Upper lobe of left lung (tissue), 6 donors: ENCODE results near the gene METTL15. TPM values are rescaled to one million over a fixed set of nuclear protein-coding genes. Genes with fewer than 3 reads are reported as not detected.

ENCODE experiments used
- ATAC-seq, 2 donors: fragments of 200-7000 bp; cut with Tn5 transposase; one replicate each; pipeline ENCODE4 v1.9.1; 2022; ENCODE audit warnings: mild to moderate bottlenecking in 2 of 2, moderate library complexity in 2 of 2; ENCODE audit not compliant: low FRiP score in 2 of 2
- DNase-seq, 2 donors: peaks; one replicate each; pipeline ENCODE4 v3.0.0-alpha.2; 2019 to 2020
- H3K27ac ChIP-seq, 4 donors: fragments of 200-600 bp; sonication (generic); one replicate each; pipeline ENCODE4 v1.5.1; 2016 to 2019
- H3K27me3 ChIP-seq, 4 donors: fragments of 200-600 bp; sonication (generic); one replicate each; pipeline ENCODE4 v1.5.1; 2017 to 2019
- H3K36me3 ChIP-seq, 4 donors: fragments of 200-600 bp; sonication (generic); one replicate each; pipeline ENCODE4 v1.5.1; 2016 to 2019
- H3K4me1 ChIP-seq, 4 donors: fragments of 200-600 bp; sonication (generic); one replicate each; pipeline ENCODE4 v1.5.1; 2018 to 2019
- H3K4me3 ChIP-seq, 4 donors: fragments of 200-600 bp; sonication (generic); one replicate each; pipeline ENCODE4 v1.5.1; 2017 to 2019; ENCODE audit warnings: mild to moderate bottlenecking in 2 of 4, moderate library complexity in 1 of 4
- H3K9me3 ChIP-seq, 4 donors: fragments of 200-600 bp; sonication (generic); one replicate each; pipeline ENCODE4 v1.5.1; 2018 to 2019
- EP300 ChIP-seq, 4 donors: sonication (generic); formaldehyde crosslinking; IDR thresholded peaks; one replicate each; pipeline ENCODE4 v1.5.1; 2017; ENCODE audit warnings: antibody characterized with exemption in 4 of 4, control low read depth in 2 of 4
- POLR2A ChIP-seq, 4 donors: fragments of 450-650 bp; IDR thresholded peaks; one replicate each; pipeline ENCODE4 v1.5.1; 2016 to 2017; ENCODE audit warnings: antibody characterized with exemption in 4 of 4, mild to moderate bottlenecking in 2 of 4
- POLR2AphosphoS5 ChIP-seq, 2 donors: sonication (generic); formaldehyde crosslinking; IDR thresholded peaks; one replicate each; pipeline ENCODE4 v1.5.1; 2017; ENCODE audit warnings: antibody characterized with exemption in 2 of 2
- WGBS, 2 donors: methylation state at CpG; one replicate each; pipeline ENCODE4 v1.1.5; 2017 to 2018; 5-methylcytosine and 5-hydroxymethylcytosine counted together
- total RNA-seq, 6 donors: library from RNA; depleted of rRNA in 4 of 6; stranded (reverse); fragments of >200 nt in 4 of 6; gene quantifications; one replicate each; pipeline versions ENCODE4 v1.1.0 to v1.2.1, GENCODE V29; 2016 to 2021
- TF ChIP-seq, protein P1 (sequence below), 6 experiments: fragments of 450-650 bp in 4 of 6; fragments of 200-600 bp in 2 of 6; sonication (generic) in 2 of 6; IDR thresholded peaks; one replicate each; pipeline ENCODE4 v1.5.1; 2016 to 2019; ENCODE audit warnings: antibody characterized with exemption in 6 of 6
- donor health status: DM: no; HTN: no; CAD: no; lungs with moderate emphysema.
- donor health status: DM: no; HTN: yes; CAD: no; lungs with severe emphysema.

Gene METTL15
- total RNA-seq, 6 donors from 2014 or later = 3.0 to 24.1 (median 11.2) TPM

- H3K27me3 ChIP-seq = no peaks in the 10 kb centered on the region
- WGBS, 2 donors = 90 to 91% methylated on average over 2 of the region's 2 CpGs
Measured at GRCh38 chr11:28243061-28243460, 134.9 kb downstream of the METTL15 start.

GRCh38 chr11:28243581-28243980 lies 135.4 kb downstream of the METTL15 start:
- 84 to 87% methylated on average over 2 of the region's 2 CpGs for WGBS, 2 donors
- Histone ChIP-seq H3K9me3 (no peaks in the 10 kb centered on the region), H3K4me3 (no peak overlapping the region), H3K36me3 (no peaks in the 10 kb centered on the region), H3K27ac (no peak overlapping the region), H3K4me1 (no peaks in the 10 kb centered on the region), H3K27me3 (no peaks in the 10 kb centered on the region)
- DNase-seq = no peak
- ATAC-seq = no peak
- TF ChIP-seq POLR2A (IDR thresholded peaks at IDR 0.05) (no peak), EP300 (IDR thresholded peaks at IDR 0.05) (no peak), POLR2AphosphoS5 (IDR thresholded peaks at IDR 0.05) (no peak)
- TF ChIP-seq, protein P1, sequence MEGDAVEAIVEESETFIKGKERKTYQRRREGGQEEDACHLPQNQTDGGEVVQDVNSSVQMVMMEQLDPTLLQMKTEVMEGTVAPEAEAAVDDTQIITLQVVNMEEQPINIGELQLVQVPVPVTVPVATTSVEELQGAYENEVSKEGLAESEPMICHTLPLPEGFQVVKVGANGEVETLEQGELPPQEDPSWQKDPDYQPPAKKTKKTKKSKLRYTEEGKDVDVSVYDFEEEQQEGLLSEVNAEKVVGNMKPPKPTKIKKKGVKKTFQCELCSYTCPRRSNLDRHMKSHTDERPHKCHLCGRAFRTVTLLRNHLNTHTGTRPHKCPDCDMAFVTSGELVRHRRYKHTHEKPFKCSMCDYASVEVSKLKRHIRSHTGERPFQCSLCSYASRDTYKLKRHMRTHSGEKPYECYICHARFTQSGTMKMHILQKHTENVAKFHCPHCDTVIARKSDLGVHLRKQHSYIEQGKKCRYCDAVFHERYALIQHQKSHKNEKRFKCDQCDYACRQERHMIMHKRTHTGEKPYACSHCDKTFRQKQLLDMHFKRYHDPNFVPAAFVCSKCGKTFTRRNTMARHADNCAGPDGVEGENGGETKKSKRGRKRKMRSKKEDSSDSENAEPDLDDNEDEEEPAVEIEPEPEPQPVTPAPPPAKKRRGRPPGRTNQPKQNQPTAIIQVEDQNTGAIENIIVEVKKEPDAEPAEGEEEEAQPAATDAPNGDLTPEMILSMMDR (IDR thresholded peaks at IDR 0.05) = no peak

More at GRCh38 chr11:28243061-28243460, 134.9 kb downstream of the METTL15 start:
- Histone ChIP-seq H3K4me1 (no peaks in the 10 kb centered on the region), H3K27ac (no peak overlapping the region), H3K9me3 (no peaks in the 10 kb centered on the region), H3K4me3 (no peak overlapping the region), H3K36me3 (no peaks in the 10 kb centered on the region)
- no peak for DNase-seq
- no peak for TF ChIP-seq POLR2A (IDR thresholded peaks at IDR 0.05)
- TF ChIP-seq, protein P1 (IDR thresholded peaks at IDR 0.05) = no peak
- no peak for TF ChIP-seq POLR2AphosphoS5 (IDR thresholded peaks at IDR 0.05)
- no peak for TF ChIP-seq EP300 (IDR thresholded peaks at IDR 0.05)
- no peak for ATAC-seq

DNA sequence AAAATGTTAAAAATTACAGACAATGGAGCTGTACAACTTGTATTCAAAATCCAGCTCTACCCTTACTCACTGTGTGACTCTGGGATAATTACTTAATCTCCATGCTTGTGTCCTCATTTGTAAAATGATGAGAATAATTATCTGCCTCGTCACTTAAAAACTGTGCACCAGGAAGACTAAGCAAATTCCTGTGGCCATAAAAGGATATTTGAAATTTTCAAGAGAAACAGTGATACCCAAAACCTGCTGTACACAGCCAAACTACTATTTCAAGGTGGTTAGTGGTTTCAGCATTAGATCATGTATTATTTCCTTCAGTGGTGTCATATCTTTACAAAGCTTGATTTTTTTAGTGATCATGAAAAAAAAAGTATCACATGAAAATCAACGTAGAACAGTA lies 136.9 kb downstream of the METTL15 start:
- H3K4me3 ChIP-seq = no peak overlapping the region
- H3K27me3 ChIP-seq = no peaks in the 10 kb centered on the region
- no peak overlapping the region for H3K27ac ChIP-seq
- WGBS, 2 donors = 94 to 97% methylated on average over 2 of the region's 2 CpGs
- TF ChIP-seq POLR2AphosphoS5 (IDR thresholded peaks at IDR 0.05) (no peak), EP300 (IDR thresholded peaks at IDR 0.05) (no peak), POLR2A (IDR thresholded peaks at IDR 0.05) (no peak)
- TF ChIP-seq, protein P1 (IDR thresholded peaks at IDR 0.05) = no peak
- no peaks in the 10 kb centered on the region for H3K9me3 ChIP-seq
- H3K4me1 ChIP-seq = no peaks in the 10 kb centered on the region
- no peak for ATAC-seq
- no peaks in the 10 kb centered on the region for H3K36me3 ChIP-seq
- no peak for DNase-seq

DNA sequence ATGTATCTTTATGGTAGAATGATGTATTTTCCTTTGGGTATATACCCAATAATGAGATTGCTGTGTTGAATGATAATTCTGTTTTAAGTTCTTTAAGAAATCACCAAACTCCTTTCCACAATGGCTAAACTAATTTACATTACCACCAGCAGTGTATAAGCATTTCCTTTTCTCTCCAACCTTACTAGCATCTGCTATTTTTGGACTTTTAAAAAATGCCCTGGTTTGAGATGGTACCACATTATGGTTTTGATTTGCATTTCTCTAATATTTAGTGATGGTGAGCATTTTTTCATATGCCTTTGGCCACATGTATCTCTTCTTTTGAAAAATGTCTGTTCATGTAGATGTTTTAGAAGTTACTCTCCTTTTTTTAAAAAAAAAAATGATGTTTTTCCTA lies 142.0 kb downstream of the METTL15 start:
- no peak for DNase-seq
- TF ChIP-seq, protein P1 (IDR thresholded peaks at IDR 0.05) = no peak
- TF ChIP-seq POLR2A (IDR thresholded peaks at IDR 0.05) = no peak
- no peak for TF ChIP-seq POLR2AphosphoS5 (IDR thresholded peaks at IDR 0.05)
- no peak for TF ChIP-seq EP300 (IDR thresholded peaks at IDR 0.05)

DNA sequence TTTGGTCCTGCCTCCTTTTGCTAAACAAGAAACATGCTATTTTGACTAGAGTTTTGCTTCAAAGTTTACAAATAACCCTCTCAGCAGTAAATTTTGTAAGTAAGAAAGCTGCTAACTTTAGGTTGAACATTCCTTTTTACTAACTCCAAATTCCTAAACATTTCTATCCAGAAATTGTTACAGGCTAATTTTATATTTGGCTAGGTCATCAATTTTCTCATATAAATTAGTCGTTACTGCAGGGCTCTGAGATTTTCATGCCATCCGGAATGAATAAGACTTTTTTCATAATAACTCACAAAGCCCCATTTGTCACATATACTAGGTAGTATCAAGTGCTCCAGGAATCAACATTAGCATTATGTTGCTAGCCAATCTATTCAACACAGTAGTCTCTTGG lies 143.1 kb downstream of the METTL15 start:
- H3K36me3 ChIP-seq = no peaks in the 10 kb centered on the region
- no peaks in the 10 kb centered on the region for H3K27me3 ChIP-seq
- TF ChIP-seq EP300 (IDR thresholded peaks at IDR 0.05) = no peak
- TF ChIP-seq POLR2A (IDR thresholded peaks at IDR 0.05) = no peak
- TF ChIP-seq, protein P1 (IDR thresholded peaks at IDR 0.05) = no peak
- TF ChIP-seq POLR2AphosphoS5 (IDR thresholded peaks at IDR 0.05) = no peak
- WGBS, 2 donors = 88 to 91% methylated on average over 2 of the region's 2 CpGs
- ATAC-seq (no peak), DNase-seq (no peak)
- H3K27ac ChIP-seq = no peak overlapping the region
- peaks cover 0 to 4% (median 0%) of the 10 kb centered on the region in 4 donors for H3K9me3 ChIP-seq
- no peaks in the 10 kb centered on the region for H3K4me1 ChIP-seq
- no peak overlapping the region for H3K4me3 ChIP-seq

More for the DNA sequence above, 142.0 kb downstream of the METTL15 start:
- Histone ChIP-seq H3K36me3 (no peaks in the 10 kb centered on the region), H3K4me3 (no peak overlapping the region), H3K27me3 (no peaks in the 10 kb centered on the region), H3K27ac (no peak overlapping the region), H3K4me1 (no peaks in the 10 kb centered on the region), H3K9me3 (no peaks in the 10 kb centered on the region)
- no peak for ATAC-seq
